Measurements from ENCODE around the gene CCDC192.

Gene CCDC192

GRCh38 chr5:127851964-127852363, 148.8 kb downstream of the CCDC192 start:
- no peak for DNase-seq

DNA sequence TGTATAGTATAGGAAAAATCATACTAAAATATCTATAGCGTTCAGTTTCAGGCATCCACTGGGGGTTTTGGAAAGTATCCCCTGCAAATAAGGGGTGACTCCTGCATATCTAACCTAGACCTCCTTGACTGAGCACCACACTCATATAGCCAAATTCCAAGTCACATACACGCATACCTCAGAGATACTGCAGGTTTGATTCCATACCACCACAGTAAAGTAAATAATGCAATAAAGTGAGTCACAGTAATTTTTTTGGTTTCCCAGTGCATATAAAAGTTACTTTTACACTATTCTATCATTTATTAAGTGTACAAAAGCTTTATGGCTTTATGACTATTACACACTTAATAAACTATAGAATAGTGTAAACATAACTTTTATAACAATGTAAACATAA, 151.3 kb downstream of the CCDC192 start:
- DNase-seq: no peak

DNA sequence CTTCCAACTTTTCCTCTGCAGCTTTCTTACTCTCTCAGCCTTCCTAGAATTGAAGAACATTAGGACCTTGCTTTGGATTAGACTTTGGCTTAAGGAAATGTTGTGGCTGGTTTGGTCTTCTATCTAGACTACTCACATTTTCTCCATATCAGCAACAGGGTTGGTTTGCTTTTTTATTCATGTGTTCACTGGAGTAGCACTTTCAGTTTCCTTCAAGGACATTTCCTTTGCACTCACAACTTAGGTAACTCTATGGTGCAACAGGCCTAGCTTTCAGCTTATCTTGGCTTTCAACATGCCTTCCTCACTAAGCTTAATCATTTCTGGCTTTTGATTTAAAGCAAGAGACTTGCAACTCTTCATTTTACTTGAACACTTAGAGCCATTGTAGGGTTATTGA, 153.1 kb downstream of the CCDC192 start:
- DNase-seq: no peak

DNA sequence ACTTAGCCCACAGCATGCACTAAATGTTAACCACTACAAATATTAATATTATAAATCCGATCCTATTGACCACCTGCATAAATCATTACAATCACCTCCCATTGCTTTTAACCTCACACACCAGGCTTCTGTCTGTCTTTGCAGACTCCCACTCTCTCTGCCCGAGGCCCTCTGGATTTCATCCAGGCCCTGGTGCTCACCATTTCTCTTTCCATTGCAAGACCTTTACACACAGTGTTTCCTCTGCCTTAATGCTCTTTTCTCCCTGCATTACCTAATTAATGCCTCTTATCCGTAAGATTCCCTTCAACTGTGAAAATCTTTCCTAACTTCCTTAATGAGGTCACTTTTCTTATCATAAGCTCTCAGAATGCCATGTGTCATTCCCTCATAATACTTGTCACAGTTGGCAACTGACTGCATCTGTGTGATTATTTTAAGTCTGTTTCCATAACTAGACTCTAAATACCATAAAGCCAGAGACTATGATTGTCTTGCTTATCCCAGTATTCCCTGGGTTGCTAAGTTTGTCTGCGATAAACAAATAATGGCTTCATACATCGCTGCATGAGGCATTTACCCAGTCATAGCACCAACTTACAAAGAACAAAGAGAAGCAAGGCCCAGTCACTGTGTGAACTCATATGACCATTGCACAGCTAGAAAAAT, 155.1 kb downstream of the CCDC192 start:
- DNase-seq: no peak

- DNase-seq: no peak
Observed at GRCh38 chr5:127860291-127860690, 157.1 kb downstream of the CCDC192 start.

DNA sequence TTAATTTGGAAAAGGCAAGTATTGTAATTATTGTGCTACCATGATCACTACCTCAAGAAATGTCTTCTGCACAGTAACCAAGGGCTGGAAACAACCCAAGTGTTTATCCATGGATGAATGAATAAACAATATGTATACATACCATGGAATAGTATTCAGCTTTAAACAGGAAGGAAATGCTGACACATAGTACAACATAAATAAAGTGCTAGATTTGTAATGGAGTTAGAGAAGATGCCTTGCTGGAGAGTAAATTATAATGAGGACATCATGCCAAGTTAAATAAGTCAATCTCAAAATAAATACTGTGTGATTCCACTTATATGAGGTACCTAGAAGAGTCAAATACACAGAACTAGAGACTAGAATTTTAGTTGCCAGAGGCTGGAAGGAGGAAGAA, 160.0 kb downstream of the CCDC192 start:
- no peak for DNase-seq

DNA sequence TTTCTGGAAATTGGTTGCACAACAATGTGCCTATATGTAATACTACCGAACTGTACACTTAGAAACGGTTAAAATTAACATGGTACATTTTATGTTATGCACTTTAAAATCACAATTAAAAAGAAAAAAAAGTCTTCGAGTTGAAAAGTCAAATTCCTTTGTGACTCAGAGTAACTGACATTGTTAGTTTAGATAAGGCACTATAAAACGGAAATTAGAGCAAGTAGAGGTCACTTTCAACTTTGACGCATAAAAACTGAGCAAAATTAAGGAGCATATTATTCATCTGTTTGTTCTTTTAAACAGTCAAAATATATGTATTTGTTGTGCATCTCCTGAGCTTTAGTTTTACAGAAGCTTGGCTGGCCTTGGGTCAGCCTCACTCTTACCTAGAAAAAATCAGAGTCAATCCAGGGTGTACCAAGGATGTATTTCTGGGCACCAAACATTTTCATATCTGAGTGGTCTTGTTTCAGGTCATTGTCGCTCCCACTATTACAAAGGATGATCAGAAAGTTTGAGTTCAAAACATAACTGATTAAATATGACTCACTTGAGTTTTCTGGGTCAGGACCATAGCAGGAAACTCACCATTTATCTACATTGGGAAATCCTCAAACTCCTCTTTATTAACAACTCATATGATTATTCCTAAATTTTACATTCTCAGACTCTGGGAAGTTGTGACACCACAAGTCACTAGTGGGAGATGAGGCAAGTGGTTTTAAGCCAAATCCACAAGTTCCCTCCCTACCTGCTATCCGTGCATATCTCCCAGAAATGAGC, 160.6 kb downstream of the CCDC192 start:
- DNase-seq: no peak

GRCh38 chr5:127864511-127864910, 161.3 kb downstream of the CCDC192 start:
- no peak for DNase-seq

- DNase-seq: no peak
Observed at GRCh38 chr5:127865273-127865672, 162.1 kb downstream of the CCDC192 start.

- no peak for DNase-seq
Observed at GRCh38 chr5:127867022-127867783, 164.0 kb downstream of the CCDC192 start.

DNA sequence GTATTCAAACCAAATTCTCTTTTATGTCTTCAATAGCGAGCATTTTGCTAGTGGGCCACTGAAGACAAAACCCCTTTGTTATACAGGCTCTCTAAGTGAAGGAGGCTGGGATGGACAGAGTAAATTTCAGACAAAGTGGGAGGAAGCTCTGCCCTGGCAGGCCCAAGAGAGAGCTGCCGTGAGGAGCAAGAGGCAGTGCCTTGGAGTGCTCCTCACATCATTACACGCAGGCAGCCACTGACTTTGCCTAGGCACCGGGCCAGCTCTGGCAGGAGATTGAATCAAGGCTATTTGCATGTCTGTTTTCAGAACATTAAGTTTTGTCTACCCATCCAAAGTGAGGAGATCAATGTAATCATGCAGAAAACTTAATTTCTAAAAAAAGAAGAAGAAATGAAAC, 167.7 kb downstream of the CCDC192 start:
- DNase-seq: no peak

DNA sequence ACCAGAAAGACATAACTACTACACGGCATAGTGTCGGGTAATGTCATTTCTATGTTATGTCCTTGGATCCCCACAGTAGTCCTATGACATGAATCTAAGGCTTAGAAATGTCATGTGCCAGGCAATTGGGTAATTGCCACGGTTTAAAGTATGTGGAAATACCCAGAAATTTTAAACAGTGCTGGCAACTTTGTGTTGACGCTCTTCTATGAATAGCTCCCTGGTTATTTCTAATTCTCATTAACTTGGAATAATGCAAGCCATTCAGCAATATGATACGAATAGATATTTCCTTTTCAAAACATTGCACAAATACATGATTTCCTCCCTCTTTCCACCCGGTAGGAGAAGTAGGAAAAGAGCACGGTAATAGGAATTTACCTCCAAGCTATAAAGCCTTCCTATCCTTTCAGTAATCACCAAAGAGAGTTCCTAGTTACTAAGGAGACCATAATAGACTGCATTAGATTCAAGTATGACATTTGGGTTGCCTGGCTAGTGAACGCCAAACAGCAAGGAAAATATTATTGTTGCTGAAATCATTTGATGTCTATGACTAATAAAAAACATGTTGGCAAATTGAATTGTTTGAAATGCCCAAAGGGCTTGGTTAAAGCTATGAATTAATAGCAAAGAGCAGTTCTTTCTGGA, 168.4 kb downstream of the CCDC192 start:
- no peak for DNase-seq

DNA sequence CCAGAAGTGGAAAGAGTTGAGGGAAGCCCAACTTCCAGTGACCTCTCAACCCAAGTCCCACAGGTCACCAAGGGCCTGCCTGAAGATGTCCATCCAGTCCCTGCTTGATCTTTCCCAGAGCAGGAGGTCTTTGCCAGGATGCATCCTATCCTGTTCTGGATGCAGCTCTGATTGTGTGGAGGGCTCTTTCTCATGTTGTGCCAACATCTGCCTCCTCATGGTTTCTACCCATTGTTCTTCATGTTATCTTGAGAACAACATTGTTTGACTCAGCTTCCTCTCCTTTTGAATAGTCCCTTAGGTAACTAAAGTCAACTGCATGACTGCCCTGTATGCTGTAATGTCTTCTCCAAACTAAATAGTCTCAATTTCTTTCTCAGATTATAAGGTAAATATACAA, 169.3 kb downstream of the CCDC192 start:
- no peak for DNase-seq

DNA sequence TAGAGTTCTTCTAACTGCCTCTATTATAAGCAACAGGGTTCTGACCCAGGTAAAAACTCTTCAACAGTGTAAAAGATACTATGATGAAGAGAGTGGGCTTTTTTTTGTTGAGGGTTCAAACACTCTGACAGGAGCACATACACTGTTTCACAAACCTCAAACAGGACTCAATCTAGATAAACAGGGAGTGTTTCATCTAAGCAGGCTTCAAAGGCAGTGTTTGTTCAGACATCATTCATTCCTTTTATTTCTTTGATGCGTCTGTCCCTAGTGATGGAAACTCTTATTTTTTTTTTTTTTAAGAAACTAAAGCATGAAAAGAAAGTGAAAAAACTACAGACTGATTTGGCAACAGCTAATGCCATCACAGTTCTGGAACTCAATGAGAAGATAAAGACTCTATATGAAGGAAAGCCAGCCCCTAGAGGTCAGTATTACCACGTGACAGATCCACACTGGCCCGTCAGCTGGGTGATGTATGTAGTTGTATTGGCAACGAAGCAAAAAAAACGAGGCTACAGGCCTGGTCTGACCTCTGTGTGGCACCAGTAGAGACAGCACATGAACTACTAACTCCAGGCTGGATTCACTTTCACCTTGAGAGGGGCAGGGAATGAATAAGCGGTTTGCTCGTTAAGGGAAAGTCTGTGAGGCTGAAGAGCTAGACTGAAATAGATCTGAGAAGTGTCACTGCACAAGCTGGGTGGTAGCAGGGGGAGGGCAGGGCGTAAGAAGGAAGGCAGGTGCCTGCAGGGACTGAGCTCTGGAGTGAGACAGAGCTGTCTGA, 172.2 kb downstream of the CCDC192 start:
- peak; percentile 23 to 26 for DNase-seq

- no peak for DNase-seq
Observed at GRCh38 chr5:127876384-127876783, 173.2 kb downstream of the CCDC192 start.

GRCh38 chr5:127878174-127878750, 175.1 kb downstream of the CCDC192 start:
- peak in 1 of 2 experiments; percentile 25 for DNase-seq

GRCh38 chr5:127884416-127884815, 181.2 kb downstream of the CCDC192 start:
- DNase-seq: no peak

DNA sequence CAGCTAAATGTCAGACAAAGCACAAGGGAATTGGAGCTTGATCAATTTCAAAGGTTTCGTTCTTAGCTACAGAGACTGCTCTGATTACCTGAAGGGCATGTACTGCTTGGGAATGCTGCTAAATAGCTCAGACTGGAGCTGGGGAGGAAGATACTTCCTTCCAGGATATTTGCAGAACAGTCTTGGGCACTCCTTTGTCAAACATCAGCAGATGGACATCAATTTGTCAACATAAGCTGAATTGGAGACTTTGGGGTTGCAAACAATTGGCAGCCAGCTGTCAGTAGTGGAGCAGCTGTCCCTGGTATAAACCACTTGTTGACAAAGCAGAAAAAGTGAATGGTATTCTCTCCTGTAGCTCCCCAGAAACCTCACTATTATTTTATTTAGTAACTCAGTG, 182.0 kb downstream of the CCDC192 start:
- no peak for DNase-seq

- no peak for DNase-seq
Observed at GRCh38 chr5:127886081-127886480, 182.9 kb downstream of the CCDC192 start.

DNA sequence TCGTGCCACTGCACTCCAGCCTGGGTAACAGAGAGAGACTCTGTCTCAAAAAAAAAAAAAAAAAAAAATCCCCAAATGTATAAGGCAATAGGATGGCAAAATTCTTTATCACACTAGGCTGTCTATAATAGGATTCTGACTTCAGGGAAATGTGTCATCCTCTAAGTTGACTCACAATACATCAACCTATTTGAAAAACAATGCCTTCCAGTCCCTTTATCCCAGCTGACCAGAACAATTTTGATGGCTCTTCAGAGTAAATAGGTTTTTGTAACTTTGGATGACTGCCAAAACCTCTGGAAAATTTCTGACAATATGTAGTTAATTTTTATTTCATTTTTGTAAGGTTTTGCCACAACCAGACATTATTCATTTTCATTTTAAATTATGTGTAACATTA, 184.1 kb downstream of the CCDC192 start:
- no peak for DNase-seq

GRCh38 chr5:127891942-127892341, 188.8 kb downstream of the CCDC192 start:
- DNase-seq: no peak

All from activated T-cell treated with anti-CD3 and anti-CD28 coated beads, Interleukin-2, amount 50 U/mL, for 48 hours (primary cell).